Panc1 (cell line): ENCODE results near the gene LTN1.
"Not testable (repeated sequence)": the region's sequence is repeated elsewhere in the genome, so short reads cannot be mapped to it uniquely, and the experiment has no call there.

Experiments used
- CTCF ChIP-seq: fragments of 450-650 bp; IDR thresholded peaks from 2 replicates; pipeline ENCODE4 v1.5.1; 2017; ENCODE audit warnings: mild to moderate bottlenecking
- POLR2AphosphoS5 ChIP-seq: IDR thresholded peaks from 2 replicates; pipeline ENCODE4 v1.6.1; 2012; ENCODE audit warnings: mild to moderate bottlenecking, low read depth, low read length, moderate library complexity

- TF ChIP-seq CTCF, POLR2AphosphoS5: not testable (repeated sequence)
Observed at GRCh38 chr21:28931708-28932372, 60.8 kb downstream of the LTN1 start.
